HG02970 (cell line): Measurements from ENCODE around the gene TTYH1.
"Not testable (repeated sequence)": the region's sequence is repeated elsewhere in the genome, so short reads cannot be mapped to it uniquely, and the experiment has no call there.

Experiments used
- ATAC-seq: cut with Tn5 transposase; IDR thresholded peaks from one replicate; pipeline ENCODE4 v1.9.1; 2021; ENCODE audit warnings: mild to moderate bottlenecking, moderate library complexity, moderate number of reproducible peaks; ENCODE audit not compliant: unreplicated experiment, low FRiP score

TTYH1 gene

GRCh38 chr19:54436031-54436523, 20.8 kb downstream of the TTYH1 start:
- no peak for ATAC-seq

GRCh38 chr19:54436628-54437252, 21.5 kb downstream of the TTYH1 start:
- ATAC-seq = no peak

GRCh38 chr19:54439174-54439851, 24.0 kb downstream of the TTYH1 start:
- ATAC-seq = no peak

- ATAC-seq = no peak
These were observed 25.4 kb downstream of the TTYH1 start for GRCh38 chr19:54440641-54441040.

GRCh38 chr19:54444737-54445136, 29.5 kb downstream of the TTYH1 start:
- ATAC-seq = no peak

- not testable (repeated sequence) for ATAC-seq
These were observed 31.1 kb downstream of the TTYH1 start for GRCh38 chr19:54446349-54446748.

GRCh38 chr19:54448040-54448773, 32.9 kb downstream of the TTYH1 start:
- ATAC-seq = no peak

GRCh38 chr19:54448774-54449700, 33.8 kb downstream of the TTYH1 start, which contains the start of gene LENG8:
LENG8 (plus strand) TSS chr19:54449199; CDS start chr19:54451345, 2,146 bp downstream.
- ATAC-seq = peak; percentile 91

GRCh38 chr19:54449701-54450069, 34.4 kb downstream of the TTYH1 start:
- no peak for ATAC-seq

- no peak for ATAC-seq
These were observed 36.1 kb downstream of the TTYH1 start for GRCh38 chr19:54451331-54451871.

GRCh38 chr19:54451997-54452396, 36.7 kb downstream of the TTYH1 start:
- ATAC-seq = no peak

GRCh38 chr19:54452626-54453025, 37.4 kb downstream of the TTYH1 start:
- no peak for ATAC-seq

GRCh38 chr19:54453921-54454780, 38.9 kb downstream of the TTYH1 start:
- ATAC-seq = no peak

- ATAC-seq = no peak
These were observed 39.8 kb downstream of the TTYH1 start for GRCh38 chr19:54454781-54455675.

- ATAC-seq = no peak
These were observed 40.6 kb downstream of the TTYH1 start for GRCh38 chr19:54455786-54456422.

GRCh38 chr19:54456423-54457373, 41.4 kb downstream of the TTYH1 start:
- no peak for ATAC-seq
